Measurements from ENCODE around the gene CDH23.

Gene CDH23

GRCh38 chr10:71442000-71442399 lies 45.3 kb downstream of the CDH23 start:
- FAIRE-seq = no peak

GRCh38 chr10:71442859-71443570 lies 46.3 kb downstream of the CDH23 start:
- FAIRE-seq = no peak

DNA sequence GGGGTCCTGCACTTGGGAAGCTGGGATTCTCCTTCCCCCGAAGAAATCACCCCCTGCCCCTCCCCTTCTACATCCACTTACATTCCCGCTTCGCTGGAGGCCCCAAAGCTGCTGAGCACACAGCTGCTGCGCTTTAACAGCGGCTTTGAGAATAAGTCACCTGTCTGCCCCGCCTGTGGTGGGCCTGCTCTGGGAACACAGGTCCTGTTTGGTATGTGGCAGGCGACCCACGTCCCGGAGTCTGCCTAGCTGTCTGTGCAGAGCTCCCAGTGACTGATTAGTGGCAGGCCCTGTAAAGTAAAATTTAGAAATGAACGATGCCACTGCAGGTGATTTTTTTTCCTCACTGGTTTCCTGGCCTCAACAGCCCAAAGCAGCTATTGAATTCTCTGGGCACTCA lies 47.0 kb downstream of the CDH23 start:
- no peak for FAIRE-seq

- FAIRE-seq = no peak
Measured at GRCh38 chr10:71444284-71445054, 47.7 kb downstream of the CDH23 start.

DNA sequence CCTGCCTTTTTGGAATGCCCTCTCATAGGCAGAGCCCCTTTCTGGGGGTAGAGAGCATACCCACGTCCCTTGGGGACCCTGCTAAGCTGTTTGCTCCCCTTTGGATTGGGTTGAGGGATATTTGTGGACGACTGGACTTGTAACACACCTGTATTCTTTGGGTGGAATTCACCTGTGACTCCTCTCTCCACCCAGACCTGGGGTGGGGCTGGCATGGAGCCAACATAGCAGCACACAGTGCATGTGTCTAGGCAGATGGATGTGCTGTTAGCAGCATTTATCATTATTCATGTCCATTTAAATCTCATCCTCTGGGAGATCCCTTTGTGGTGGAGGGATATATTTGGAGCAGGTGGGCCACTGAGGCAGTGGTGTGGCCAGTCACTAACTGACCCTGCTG lies 51.0 kb downstream of the CDH23 start:
- FAIRE-seq = no peak

- no peak for FAIRE-seq
Measured at GRCh38 chr10:71448146-71448545, 51.4 kb downstream of the CDH23 start.

- no peak for FAIRE-seq
Measured at GRCh38 chr10:71449026-71449425, 52.3 kb downstream of the CDH23 start.

GRCh38 chr10:71451754-71452153 lies 55.0 kb downstream of the CDH23 start:
- no peak for FAIRE-seq

GRCh38 chr10:71453186-71453585 lies 56.5 kb downstream of the CDH23 start:
- no peak for FAIRE-seq

DNA sequence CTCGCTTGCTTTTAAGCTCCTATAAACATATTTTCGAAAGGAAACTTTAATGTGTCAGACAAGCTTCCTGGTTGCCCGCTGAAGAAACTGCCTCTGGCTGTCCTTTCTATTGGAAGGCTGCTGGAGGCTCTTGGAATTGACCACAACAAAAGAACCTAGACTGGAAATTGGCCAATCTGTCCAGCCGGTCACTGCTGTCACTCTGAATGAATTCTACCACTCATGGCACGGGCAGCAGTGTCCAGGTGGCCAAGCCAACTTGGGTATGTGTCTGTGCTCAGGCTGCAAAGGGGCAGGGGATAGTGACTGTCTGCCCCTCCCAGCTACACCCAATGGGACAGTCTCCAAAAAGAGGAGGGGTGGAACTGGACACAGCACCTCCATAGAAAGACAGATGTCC lies 57.6 kb downstream of the CDH23 start:
- no peak for FAIRE-seq

DNA sequence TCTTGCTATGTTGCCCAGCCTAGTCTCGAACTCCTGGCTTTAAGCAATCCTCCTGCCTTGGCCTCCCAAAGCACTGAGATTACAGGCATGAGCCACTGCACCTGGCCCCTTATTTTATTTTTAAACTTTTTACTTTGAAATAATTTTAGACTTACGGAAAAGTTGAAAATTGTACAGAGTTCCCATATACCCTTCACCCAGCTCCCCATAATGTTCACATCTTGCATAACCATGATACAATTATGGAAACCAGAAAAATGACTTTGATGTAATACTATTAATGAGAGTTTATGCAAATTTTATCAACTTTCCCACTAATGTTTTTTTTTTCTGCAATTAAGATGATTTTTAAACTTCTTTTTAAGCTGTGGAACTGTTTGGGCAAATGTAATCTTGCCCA lies 58.3 kb downstream of the CDH23 start:
- no peak for FAIRE-seq

DNA sequence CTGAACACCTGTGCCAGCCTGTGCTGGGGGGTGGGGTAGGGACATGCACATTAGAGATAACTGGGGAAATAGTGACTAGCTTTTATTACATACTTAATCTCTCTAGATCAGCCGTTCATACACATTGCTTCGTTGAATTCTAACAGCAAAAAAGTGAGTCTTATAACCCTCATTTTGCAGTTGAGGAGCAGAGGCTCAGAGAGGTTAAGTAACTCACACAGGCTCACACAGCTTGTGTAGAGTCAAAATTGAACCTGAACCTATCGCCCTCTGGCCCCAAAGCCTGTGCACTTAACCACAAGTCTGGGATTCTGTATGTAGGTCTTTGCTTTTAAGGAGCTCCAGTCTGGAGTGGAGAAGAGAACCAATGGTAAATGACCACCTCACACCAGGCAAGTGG lies 59.9 kb downstream of the CDH23 start:
- no peak for FAIRE-seq

GRCh38 chr10:71457908-71458307 lies 61.2 kb downstream of the CDH23 start:
- FAIRE-seq = no peak

DNA sequence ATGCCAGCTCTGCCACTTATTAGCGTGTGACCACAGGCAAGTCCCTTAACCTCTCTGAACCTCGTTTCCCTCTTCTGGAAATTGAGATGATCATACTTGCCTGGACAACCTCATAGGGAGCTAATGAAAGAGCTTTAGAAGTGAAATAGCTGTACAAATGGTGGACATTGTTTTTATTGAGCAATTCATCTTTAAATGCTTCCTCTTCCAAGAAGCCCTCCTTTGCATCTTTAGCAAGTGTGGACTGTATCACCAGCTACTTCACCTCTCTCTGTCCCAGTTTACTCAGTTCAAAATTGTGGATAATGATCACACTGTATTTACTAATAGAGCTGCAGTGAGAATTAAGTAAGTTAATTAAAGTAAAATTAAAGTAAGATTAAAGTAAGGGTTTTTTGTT lies 61.7 kb downstream of the CDH23 start:
- no peak for FAIRE-seq

DNA sequence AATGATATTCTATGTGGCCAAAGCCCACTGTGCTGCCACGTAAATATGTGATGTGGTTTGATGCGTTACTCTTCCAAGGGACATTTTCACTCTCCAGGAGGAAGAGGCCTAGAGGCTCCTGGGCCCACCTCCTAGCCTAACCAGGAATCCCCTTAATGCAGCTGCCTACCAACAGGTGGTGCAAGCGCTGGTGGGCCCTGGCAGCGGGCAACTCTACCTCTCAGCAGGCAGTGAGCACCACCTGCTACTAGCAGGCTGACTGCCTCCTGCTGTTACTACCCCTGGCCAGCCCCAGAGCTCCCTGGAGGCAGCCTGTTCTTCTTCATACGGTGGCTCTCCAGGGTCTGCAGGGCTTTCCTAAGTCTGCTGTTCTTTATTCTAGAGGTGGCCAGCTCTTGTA lies 62.8 kb downstream of the CDH23 start:
- no peak for FAIRE-seq

DNA sequence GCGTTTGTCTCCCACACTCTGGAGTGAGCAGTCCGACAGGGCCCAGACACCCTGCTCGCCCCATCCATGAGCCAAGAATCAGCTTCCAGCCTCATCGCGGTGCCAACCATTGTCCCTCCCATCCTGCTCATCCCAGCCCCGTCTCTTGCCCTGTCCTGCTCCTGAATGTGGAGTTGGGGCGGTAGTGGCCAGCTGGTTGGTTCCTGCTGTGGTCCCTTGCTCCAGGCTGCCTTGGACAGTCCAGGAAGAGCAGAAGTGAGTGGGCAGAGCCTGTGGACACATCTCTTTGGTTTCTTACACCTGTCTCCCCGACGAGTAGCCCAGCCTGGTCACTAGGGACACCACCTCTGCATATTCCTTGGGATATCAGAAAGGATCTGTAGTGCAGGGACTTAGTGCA lies 63.9 kb downstream of the CDH23 start:
- no peak for FAIRE-seq

DNA sequence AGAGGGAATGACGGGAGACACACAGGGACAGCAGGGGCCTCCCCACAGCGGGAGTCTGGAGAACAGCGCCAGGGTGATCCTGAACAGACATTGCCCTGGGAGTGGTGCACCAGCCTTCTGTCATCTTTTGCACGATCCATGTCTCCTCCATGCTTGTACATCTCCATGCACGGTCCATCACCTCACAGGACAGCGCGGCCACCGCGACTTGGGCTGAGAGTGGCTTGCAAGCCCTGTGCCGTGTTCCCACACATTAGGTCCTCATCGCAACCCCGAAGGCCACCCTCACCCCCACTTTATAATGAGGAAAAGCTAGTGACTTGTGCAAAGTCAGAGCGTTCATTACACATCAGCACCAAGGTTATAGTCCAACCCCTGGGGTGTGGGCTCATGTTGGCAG lies 64.7 kb downstream of the CDH23 start:
- FAIRE-seq = no peak

DNA sequence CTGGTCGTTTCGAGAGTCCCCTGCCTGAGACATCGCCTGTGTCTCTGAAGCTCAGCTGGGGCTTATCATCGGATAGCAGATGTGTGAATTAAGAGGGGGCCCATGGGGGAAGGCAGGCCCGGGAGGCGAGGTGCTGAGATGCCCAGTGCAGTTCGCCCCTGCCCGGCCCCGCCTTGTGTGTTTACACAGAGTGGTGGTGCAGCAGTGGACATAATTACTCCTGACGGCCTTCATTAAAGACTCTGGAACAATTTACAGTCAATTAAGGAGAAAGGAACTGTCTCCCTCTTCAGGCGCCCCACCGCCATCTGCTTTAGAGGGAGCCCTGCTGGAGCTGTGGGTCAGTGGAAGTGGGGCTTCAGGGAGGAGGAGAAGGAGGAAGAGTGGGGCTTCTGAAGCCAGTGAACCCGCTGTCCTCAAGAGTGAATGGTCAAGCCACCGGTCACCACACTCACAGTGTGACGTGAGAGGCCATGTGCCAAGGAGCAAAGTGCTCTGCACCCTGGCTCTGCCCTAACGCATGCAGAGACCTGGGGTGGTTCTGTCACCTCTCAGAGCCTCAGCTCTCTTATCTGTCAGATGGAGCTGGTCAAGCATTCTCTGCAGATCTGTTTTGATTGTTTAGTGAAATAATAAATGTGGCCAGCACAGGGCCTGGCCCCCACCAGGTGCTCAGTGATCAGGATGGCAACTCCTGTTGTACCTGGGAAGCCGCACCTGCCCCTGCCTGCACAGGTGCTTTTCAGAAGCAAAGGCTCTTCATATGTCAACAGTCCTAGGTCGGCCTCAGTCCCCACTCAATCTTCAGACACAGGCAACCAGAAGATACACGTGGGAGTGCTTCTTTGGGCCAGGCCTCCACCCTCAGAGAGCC lies 65.6 kb downstream of the CDH23 start:
- no peak for FAIRE-seq

DNA sequence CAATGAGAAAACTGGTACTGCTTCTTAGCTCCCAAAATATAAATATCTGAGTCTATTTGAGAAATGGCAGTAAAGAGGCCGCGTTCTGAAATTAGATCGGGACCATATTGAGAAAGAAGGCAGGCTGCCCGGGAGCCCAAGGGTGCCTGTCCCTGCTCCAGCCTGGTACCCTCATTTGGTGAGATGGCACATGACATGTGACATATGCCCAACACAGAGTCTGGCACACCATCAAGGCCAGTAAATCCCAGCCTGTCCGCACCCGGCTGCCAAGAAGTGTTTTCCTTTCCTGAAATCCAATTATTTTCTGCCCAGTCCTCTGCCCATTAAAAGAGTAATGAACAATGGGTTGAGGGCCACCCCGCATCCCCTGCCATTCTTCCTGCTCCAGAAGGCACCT lies 66.4 kb downstream of the CDH23 start:
- FAIRE-seq = no peak

GRCh38 chr10:71465551-71466252 lies 69.0 kb downstream of the CDH23 start:
- FAIRE-seq = no peak

- FAIRE-seq = no peak
Measured at GRCh38 chr10:71466330-71466729, 69.6 kb downstream of the CDH23 start.

DNA sequence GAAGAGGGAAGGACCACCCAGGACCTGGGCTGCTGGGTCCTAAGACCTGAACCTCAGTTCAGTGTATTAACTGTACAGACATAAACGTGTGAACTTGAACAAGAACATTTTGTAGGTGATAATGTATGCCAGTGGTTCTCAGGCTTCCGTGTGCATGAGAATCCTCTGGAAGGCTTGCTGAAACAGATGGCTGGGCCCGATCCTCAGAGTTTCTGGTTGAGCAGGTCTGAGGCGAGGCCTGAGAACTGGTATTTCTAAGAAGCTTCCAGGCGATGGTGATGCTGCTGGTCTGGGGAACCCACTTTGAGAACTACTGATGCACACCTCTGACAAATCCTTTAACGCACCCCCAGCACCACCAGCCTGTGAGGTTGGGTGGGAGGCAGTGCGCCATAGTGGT lies 70.4 kb downstream of the CDH23 start:
- FAIRE-seq = no peak
